ENCODE measurements around the gene HMCES.
"Not testable (repeated sequence)": the region's sequence is repeated elsewhere in the genome, so short reads cannot be mapped to it uniquely, and the experiment has no call there.

Gene HMCES

GRCh38 chr3:129347458-129347845 lies 68.8 kb downstream of the HMCES start:
- H3K4me3 ChIP-seq (replicated peaks; ENCODE audit: low read depth, low read length), result no peak overlapping the region
- TF ChIP-seq, protein P1, sequence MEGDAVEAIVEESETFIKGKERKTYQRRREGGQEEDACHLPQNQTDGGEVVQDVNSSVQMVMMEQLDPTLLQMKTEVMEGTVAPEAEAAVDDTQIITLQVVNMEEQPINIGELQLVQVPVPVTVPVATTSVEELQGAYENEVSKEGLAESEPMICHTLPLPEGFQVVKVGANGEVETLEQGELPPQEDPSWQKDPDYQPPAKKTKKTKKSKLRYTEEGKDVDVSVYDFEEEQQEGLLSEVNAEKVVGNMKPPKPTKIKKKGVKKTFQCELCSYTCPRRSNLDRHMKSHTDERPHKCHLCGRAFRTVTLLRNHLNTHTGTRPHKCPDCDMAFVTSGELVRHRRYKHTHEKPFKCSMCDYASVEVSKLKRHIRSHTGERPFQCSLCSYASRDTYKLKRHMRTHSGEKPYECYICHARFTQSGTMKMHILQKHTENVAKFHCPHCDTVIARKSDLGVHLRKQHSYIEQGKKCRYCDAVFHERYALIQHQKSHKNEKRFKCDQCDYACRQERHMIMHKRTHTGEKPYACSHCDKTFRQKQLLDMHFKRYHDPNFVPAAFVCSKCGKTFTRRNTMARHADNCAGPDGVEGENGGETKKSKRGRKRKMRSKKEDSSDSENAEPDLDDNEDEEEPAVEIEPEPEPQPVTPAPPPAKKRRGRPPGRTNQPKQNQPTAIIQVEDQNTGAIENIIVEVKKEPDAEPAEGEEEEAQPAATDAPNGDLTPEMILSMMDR (IDR thresholded peaks at IDR 0.05; ENCODE audit: low read length, missing control alignments), result no peak
- DNase-seq (ENCODE audit: low read depth), result no peak

GRCh38 chr3:129348734-129349133 lies 70.1 kb downstream of the HMCES start:
- no peak overlapping the region for H3K4me3 ChIP-seq (replicated peaks; ENCODE audit: low read depth, low read length)
- TF ChIP-seq, protein P1 (IDR thresholded peaks at IDR 0.05; ENCODE audit: low read length, missing control alignments), result no peak
- no peak for DNase-seq (ENCODE audit: low read depth)

DNA sequence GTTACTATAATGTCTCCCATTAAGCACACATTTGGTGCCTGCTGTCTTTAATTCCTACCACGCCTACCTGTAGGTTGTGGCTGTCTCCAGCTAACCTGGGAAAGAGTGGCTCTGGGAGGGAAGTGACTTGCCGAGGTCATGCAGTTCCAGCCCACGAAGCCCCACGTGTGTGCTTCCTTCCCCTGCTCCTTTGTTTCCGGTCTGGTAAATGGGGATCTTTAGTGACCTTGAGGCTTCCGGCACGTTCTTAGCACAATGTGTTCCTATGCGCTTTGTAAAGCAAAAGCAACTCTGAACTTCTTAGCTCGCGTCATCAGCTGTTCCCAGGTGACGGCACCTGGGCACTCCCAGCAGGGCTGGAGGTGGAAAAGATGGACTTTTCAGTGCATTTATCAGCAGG lies 70.5 kb downstream of the HMCES start:
- DNase-seq (ENCODE audit: low read depth); H3K4me3 ChIP-seq (replicated peaks; ENCODE audit: low read depth, low read length): not testable (repeated sequence)

GRCh38 chr3:129349791-129350190 lies 71.1 kb downstream of the HMCES start:
- no peak overlapping the region for H3K4me3 ChIP-seq (replicated peaks; ENCODE audit: low read depth, low read length)
- DNase-seq (ENCODE audit: low read depth), result no peak
- TF ChIP-seq, protein P1 (IDR thresholded peaks at IDR 0.05; ENCODE audit: low read length, missing control alignments), result no peak

DNA sequence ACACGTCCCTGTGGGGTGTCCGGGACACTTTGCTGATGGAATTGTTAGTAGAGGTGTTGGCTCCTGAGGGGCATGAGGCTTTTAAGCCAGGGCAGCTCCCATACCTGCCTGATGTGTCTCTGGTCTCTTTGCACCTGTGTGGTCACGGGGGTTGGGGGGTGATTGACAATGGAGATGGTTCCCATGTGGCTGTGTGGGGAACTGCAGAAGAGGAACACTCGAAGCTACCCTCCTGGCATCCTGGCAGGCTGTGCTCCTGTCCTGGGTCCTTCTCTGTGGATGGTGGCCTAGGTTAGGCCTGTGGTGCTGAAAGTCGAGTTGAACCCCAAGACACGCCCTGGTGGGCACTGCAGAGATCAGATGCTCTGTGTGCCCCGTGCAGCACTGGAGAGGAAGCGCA lies 73.4 kb downstream of the HMCES start:
- DNase-seq (ENCODE audit: low read depth), result no peak
- H3K4me3 ChIP-seq (replicated peaks; ENCODE audit: low read depth, low read length), result no peak overlapping the region
- TF ChIP-seq, protein P1 (IDR thresholded peaks at IDR 0.05; ENCODE audit: low read length, missing control alignments), result peak; percentile 17

DNA sequence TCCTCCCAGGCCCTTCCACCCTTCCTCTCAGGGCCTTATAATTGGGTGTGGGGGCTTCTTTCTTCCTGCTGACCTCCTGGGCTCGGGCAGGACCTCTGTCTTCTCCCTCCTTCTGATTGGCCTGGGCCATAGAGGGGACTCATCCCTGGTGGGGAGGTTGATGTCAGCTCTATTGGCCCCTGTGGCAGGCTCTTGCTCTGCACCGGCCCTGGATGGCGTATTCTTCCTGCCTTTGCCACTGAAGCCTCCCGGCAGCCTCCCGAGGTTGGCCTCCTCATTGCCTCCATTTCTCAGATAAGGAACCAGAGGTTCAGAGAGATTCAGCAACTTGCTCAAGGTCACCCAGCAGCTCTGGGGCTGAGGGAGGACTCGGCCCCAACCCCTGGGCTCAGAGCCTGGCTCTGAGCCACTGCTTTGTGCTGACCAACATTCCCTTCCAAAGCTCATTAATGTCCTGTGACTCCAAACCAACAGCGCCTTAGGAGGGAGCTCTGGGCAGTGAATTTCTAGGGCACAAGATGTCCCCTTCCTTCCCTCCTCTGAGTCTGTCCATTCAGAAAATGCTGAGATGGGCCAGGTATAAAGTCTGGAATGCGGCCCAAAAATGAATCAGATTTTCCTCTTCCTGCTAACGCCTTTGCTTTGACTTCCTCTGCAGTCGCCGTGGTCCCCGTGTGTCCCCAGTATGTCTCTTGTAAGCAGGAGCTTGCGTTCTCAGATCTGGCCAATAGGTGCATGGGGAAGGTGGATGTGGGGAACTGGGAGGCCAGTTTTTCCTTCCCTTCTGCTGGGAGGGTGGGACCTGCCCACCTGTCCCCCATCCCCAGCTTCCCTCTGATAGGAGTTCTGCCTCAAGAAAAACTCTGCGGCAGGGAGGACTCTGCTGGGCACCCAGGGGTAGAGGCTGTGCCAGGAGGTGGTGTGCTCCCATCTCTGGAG lies 74.2 kb downstream of the HMCES start:
- TF ChIP-seq, protein P1 (IDR thresholded peaks at IDR 0.05; ENCODE audit: low read length, missing control alignments), result no peak
- no peak overlapping the region for H3K4me3 ChIP-seq (replicated peaks; ENCODE audit: low read depth, low read length)
- DNase-seq (ENCODE audit: low read depth), result peak; percentile 15

GRCh38 chr3:129353589-129353941 lies 74.9 kb downstream of the HMCES start:
- no peak overlapping the region for H3K4me3 ChIP-seq (replicated peaks; ENCODE audit: low read depth, low read length)
- TF ChIP-seq, protein P1 (IDR thresholded peaks at IDR 0.05; ENCODE audit: low read length, missing control alignments), result no peak
- DNase-seq (ENCODE audit: low read depth), result no peak
